GM12874 (cell line): ENCODE results near the gene PPP1CA.

Experiments
- CTCF ChIP-seq: IDR thresholded peaks from 2 replicates; pipeline ENCODE4 v1.5.1; 2011; ENCODE audit warnings: low read depth, mild to moderate bottlenecking, control low read depth, low read length, moderate library complexity; ENCODE audit not compliant: insufficient read depth

Gene PPP1CA

GRCh38 chr11:67411785-67412152 is 10.1 kb upstream of the PPP1CA start:
- no peak for TF ChIP-seq CTCF

- TF ChIP-seq CTCF = no peak
These were observed 9.5 kb upstream of the PPP1CA start for GRCh38 chr11:67410984-67411784.

GRCh38 chr11:67410369-67410831 is 8.7 kb upstream of the PPP1CA start:
- TF ChIP-seq CTCF = no peak

- no peak for TF ChIP-seq CTCF
These were observed 8.2 kb upstream of the PPP1CA start for GRCh38 chr11:67409781-67410368.

- no peak for TF ChIP-seq CTCF
These were observed 7.6 kb upstream of the PPP1CA start for GRCh38 chr11:67409261-67409666.

GRCh38 chr11:67408437-67409200 is 7.0 kb upstream of the PPP1CA start:
- no peak for TF ChIP-seq CTCF

GRCh38 chr11:67407688-67408163 is 6.1 kb upstream of the PPP1CA start:
- TF ChIP-seq CTCF = no peak
